ENCODE measurements around the gene RIOK2. TPM values are rescaled to one million over a fixed set of nuclear protein-coding genes. Genes with fewer than 3 reads are reported as not detected.

The RIOK2 gene
- total RNA-seq (10 to 100 TPM; 10.1 TPM), polyA plus RNA-seq (10 to 100 TPM in 1 of 2 donors, 1 to 10 TPM in 1; 4.1 to 11.8 TPM)

DNA sequence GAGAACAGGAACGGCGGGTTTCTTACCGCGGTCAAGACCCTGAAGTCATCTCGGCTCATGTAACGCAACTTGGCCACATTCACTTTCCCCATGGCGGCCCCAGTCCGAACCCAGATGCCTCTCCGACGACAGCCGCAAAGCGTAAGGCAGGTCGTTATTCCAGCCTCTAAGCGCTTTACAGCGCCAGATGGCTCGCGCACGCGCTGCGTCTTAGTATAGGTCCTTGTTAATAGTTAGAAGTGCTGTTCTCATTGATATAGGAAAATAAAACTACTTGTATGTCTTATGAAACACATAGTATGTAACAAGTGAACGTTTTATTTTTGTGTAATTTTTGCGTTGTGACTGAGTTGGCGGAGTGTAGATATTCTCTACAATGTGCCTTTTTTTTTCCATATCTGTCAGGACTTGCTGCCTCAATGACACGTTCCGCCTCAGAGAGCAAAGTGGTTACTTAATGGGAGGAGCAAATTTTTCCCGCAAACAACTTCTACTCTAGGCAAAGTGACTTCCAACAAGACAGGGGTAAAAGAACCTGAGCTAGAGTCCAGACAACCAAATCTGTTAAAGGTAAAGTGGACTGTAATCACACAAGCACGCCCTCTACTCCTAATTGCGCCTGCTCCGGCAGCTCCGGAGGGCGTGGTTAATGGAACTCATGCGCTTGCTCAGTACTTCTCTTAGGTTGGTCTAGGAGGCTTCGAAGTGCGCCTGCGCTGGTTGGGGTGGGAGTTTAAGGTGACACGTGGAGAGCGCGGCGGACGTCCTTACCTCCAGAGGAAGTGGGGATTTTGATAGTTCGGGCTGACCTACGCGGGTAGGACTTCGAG, at the start of gene RIOK2:
RIOK2 (minus strand) TSS at position 148 of the 830 bp plus-strand sequence; CDS start at position 92, 56 bp downstream.
- Histone ChIP-seq H3K4me1 (ENCODE audit: control insufficient read depth in 4 of 4, insufficient read depth in 4 of 4, low read length in 3 of 4) (peaks cover 0 to 22% (median 16%) of the 10 kb centered on the region in 4 donors), H3K36me3 (ENCODE audit: control insufficient read depth in 4 of 4, insufficient read depth in 3 of 4, low read depth in 1 of 4, low read length in 3 of 4) (peaks cover 0 to 8% (median 7%) of the 10 kb centered on the region in 4 donors), H3K27me3 (ENCODE audit: control insufficient read depth in 4 of 4, insufficient read depth in 4 of 4, low read length in 3 of 4) (no peaks in the 10 kb centered on the region), H3K9me3 (ENCODE audit: control insufficient read depth in 4 of 4, low read length in 3 of 4) (no peaks in the 10 kb centered on the region), H3K9ac (ENCODE audit: low read depth in 1 of 2, low read length in 2 of 2) (peak within 1 kb of the TSS; percentile 84 to 96), H3K27ac (ENCODE audit: low read depth in 1 of 2, low read length in 2 of 2) (peak within 1 kb of the TSS; percentile 77 to 97), H3K4me3 (ENCODE audit: low read depth in 1 of 3, low read length in 3 of 3) (peak within 1 kb of the TSS; percentile 68 to 96 (median 95))
- TF ChIP-seq, protein P1, sequence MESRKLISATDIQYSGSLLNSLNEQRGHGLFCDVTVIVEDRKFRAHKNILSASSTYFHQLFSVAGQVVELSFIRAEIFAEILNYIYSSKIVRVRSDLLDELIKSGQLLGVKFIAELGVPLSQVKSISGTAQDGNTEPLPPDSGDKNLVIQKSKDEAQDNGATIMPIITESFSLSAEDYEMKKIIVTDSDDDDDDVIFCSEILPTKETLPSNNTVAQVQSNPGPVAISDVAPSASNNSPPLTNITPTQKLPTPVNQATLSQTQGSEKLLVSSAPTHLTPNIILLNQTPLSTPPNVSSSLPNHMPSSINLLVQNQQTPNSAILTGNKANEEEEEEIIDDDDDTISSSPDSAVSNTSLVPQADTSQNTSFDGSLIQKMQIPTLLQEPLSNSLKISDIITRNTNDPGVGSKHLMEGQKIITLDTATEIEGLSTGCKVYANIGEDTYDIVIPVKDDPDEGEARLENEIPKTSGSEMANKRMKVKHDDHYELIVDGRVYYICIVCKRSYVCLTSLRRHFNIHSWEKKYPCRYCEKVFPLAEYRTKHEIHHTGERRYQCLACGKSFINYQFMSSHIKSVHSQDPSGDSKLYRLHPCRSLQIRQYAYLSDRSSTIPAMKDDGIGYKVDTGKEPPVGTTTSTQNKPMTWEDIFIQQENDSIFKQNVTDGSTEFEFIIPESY (IDR thresholded peaks at IDR 0.05), result peak; percentile 40
- TF ChIP-seq HNF4G (IDR thresholded peaks at IDR 0.05) (no peak), FOXA2 (IDR thresholded peaks at IDR 0.05) (peak; percentile 19), JUND (IDR thresholded peaks at IDR 0.05) (peak; percentile 50 to 66), NR2F2 (IDR thresholded peaks at IDR 0.05) (peak; percentile 21), RAD21 (IDR thresholded peaks at IDR 0.05) (peak; percentile 12 to 15), RXRA (IDR thresholded peaks at IDR 0.05) (peak; percentile 56 to 71), EGR1 (IDR thresholded peaks at IDR 0.05; ENCODE audit: low read depth in 2 of 2) (peak in 1 of 2 donors; percentile 58), FOXA1 (IDR thresholded peaks at IDR 0.05) (no peak), YY1 (IDR thresholded peaks at IDR 0.05) (peak; percentile 94), TAF1 (conservative IDR thresholded peaks at IDR 0.05) (peak; percentile 74), HNF4A (conservative IDR thresholded peaks at IDR 0.05) (peak in 1 of 2 donors; percentile 47), SP1 (IDR thresholded peaks at IDR 0.05) (peak; percentile 62), GABPA (IDR thresholded peaks at IDR 0.05 in 1 of 2, conservative IDR thresholded peaks at IDR 0.05 in 1 of 2) (peak in 1 of 2 donors; percentile 58)
- TF ChIP-seq, protein P2, sequence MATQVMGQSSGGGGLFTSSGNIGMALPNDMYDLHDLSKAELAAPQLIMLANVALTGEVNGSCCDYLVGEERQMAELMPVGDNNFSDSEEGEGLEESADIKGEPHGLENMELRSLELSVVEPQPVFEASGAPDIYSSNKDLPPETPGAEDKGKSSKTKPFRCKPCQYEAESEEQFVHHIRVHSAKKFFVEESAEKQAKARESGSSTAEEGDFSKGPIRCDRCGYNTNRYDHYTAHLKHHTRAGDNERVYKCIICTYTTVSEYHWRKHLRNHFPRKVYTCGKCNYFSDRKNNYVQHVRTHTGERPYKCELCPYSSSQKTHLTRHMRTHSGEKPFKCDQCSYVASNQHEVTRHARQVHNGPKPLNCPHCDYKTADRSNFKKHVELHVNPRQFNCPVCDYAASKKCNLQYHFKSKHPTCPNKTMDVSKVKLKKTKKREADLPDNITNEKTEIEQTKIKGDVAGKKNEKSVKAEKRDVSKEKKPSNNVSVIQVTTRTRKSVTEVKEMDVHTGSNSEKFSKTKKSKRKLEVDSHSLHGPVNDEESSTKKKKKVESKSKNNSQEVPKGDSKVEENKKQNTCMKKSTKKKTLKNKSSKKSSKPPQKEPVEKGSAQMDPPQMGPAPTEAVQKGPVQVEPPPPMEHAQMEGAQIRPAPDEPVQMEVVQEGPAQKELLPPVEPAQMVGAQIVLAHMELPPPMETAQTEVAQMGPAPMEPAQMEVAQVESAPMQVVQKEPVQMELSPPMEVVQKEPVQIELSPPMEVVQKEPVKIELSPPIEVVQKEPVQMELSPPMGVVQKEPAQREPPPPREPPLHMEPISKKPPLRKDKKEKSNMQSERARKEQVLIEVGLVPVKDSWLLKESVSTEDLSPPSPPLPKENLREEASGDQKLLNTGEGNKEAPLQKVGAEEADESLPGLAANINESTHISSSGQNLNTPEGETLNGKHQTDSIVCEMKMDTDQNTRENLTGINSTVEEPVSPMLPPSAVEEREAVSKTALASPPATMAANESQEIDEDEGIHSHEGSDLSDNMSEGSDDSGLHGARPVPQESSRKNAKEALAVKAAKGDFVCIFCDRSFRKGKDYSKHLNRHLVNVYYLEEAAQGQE (IDR thresholded peaks at IDR 0.05), result peak; percentile 66
- TF ChIP-seq, protein P3, sequence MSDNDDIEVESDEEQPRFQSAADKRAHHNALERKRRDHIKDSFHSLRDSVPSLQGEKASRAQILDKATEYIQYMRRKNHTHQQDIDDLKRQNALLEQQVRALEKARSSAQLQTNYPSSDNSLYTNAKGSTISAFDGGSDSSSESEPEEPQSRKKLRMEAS (IDR thresholded peaks at IDR 0.05), result peak; percentile 96
- TF ChIP-seq, protein P4, sequence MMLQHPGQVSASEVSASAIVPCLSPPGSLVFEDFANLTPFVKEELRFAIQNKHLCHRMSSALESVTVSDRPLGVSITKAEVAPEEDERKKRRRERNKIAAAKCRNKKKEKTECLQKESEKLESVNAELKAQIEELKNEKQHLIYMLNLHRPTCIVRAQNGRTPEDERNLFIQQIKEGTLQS (IDR thresholded peaks at IDR 0.05), result no peak
- TF ChIP-seq, protein P5, sequence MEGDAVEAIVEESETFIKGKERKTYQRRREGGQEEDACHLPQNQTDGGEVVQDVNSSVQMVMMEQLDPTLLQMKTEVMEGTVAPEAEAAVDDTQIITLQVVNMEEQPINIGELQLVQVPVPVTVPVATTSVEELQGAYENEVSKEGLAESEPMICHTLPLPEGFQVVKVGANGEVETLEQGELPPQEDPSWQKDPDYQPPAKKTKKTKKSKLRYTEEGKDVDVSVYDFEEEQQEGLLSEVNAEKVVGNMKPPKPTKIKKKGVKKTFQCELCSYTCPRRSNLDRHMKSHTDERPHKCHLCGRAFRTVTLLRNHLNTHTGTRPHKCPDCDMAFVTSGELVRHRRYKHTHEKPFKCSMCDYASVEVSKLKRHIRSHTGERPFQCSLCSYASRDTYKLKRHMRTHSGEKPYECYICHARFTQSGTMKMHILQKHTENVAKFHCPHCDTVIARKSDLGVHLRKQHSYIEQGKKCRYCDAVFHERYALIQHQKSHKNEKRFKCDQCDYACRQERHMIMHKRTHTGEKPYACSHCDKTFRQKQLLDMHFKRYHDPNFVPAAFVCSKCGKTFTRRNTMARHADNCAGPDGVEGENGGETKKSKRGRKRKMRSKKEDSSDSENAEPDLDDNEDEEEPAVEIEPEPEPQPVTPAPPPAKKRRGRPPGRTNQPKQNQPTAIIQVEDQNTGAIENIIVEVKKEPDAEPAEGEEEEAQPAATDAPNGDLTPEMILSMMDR (IDR thresholded peaks at IDR 0.05; ENCODE audit: low read depth, low read length, missing input control), result no peak
- WGBS, result under 1% methylated on average over 44 of the region's 44 CpGs
- DNase-seq (ENCODE audit: low spot score), result peak; percentile 87

Measured in liver (tissue), 9 donors.